ENCODE results near the gene HSD17B12. TPM values are rescaled to one million over a fixed set of nuclear protein-coding genes. Genes with fewer than 3 reads are reported as not detected.

HSD17B12 gene
- polyA plus RNA-seq, 1 donor (not counting 4 experiments of a cell fraction or from before 2014, with no cell fraction given) = 105 TPM

DNA sequence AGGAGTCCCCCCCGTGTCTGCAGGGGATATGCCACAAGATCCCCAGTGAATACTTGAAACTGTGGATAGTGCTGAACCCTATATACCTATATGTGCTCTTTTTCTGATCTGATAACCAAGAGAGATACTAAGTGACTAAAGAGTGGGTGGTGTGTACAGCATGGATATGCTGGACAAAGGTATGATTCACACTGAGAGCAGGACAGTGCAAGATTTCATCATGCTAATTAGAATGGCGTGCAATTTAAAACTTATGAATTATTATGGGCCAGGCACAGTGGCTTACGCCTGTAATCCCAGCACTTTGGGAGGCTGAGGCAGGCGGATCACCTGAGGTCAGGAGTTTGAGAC, 109.9 kb downstream of the HSD17B12 start:
- Histone ChIP-seq H4K20me1 (ENCODE audit: control insufficient read depth, extremely low read depth, insufficient read depth, low read length) (no peaks in the 10 kb centered on the region), H3K27me3 (ENCODE audit: control insufficient read depth, extremely low read depth, insufficient read depth, low read length) (no peaks in the 10 kb centered on the region), H3K9me3 (ENCODE audit: control insufficient read depth, low read depth, low read length) (no peaks in the 10 kb centered on the region), H3K27ac (ENCODE audit: control insufficient read depth, insufficient read depth, low read length) (peak overlapping the region; percentile 77), H3K4me1 (ENCODE audit: control insufficient read depth, extremely low read depth, insufficient read depth, low read length) (peaks cover 19% of the 10 kb centered on the region), H3K4me2 (ENCODE audit: control insufficient read depth, extremely low read depth, insufficient read depth, low read depth, low read length) (peak overlapping the region; percentile 79), H3K36me3 (ENCODE audit: control insufficient read depth in 2 of 2, extremely low read depth in 1 of 2, insufficient read depth in 2 of 2, low read length in 2 of 2) (peaks cover 3 to 6% of the 10 kb centered on the region in 2 experiments), H3K9ac (ENCODE audit: control insufficient read depth, extremely low read depth, insufficient read depth, low read length) (peak overlapping the region; percentile 41), H2AFZ (ENCODE audit: control insufficient read depth, low read length) (no peak overlapping the region), H3K79me2 (ENCODE audit: control insufficient read depth, insufficient read depth, low read length) (peaks cover 16% of the 10 kb centered on the region), H3K4me3 (ENCODE audit: control insufficient read depth in 2 of 3, extremely low read depth in 1 of 3, insufficient read depth in 2 of 3, low read depth in 1 of 3, low read length in 3 of 3) (peak overlapping the region in 1 of 3 experiments; percentile 50), H3K9me1 (ENCODE audit: control insufficient read depth, extremely low read depth, insufficient read depth, low read length) (no peaks in the 10 kb centered on the region)
- FAIRE-seq (no peak), DNase-seq (ENCODE audit: low read depth, low spot score) (no peak)
- TF ChIP-seq, protein P1, sequence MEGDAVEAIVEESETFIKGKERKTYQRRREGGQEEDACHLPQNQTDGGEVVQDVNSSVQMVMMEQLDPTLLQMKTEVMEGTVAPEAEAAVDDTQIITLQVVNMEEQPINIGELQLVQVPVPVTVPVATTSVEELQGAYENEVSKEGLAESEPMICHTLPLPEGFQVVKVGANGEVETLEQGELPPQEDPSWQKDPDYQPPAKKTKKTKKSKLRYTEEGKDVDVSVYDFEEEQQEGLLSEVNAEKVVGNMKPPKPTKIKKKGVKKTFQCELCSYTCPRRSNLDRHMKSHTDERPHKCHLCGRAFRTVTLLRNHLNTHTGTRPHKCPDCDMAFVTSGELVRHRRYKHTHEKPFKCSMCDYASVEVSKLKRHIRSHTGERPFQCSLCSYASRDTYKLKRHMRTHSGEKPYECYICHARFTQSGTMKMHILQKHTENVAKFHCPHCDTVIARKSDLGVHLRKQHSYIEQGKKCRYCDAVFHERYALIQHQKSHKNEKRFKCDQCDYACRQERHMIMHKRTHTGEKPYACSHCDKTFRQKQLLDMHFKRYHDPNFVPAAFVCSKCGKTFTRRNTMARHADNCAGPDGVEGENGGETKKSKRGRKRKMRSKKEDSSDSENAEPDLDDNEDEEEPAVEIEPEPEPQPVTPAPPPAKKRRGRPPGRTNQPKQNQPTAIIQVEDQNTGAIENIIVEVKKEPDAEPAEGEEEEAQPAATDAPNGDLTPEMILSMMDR (optimal IDR thresholded peaks at IDR 0.05 in 1 of 3, IDR thresholded peaks at IDR 0.05 in 1 of 3, conservative IDR thresholded peaks at IDR 0.05 in 1 of 3; ENCODE audit: extremely low read depth in 1 of 3, insufficient read depth in 2 of 3, low read length in 3 of 3) = no peak
- no peak for TF ChIP-seq EZH2 (IDR thresholded peaks at IDR 0.05; ENCODE audit: low read length)
- dilution Hi-C loops (cut with MboI; ENCODE audit: extremely low pct_ligation_motif_present, low sequenced_read_pairs) = no loop called here

DNA sequence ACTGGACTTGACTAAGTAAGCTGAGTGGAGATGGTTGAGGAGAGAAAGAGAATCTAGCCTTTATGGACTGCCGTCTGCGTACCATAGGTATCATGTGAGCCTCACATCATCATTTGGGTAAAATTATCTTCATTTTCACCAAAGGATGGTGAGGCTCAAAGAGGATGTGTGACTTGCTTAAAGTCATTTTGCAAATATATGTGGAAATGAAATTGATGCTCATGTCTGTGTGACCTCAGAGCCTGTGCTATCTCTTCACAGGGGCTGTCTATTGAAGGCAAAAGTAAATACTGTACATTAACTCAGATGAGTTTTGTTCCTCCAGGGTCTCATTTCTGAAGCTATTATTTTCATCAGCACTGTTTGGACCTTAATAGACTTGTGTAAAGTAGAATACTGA, 116.8 kb downstream of the HSD17B12 start:
- no peaks in the 10 kb centered on the region for H3K9me3 ChIP-seq (ENCODE audit: control insufficient read depth, low read depth, low read length)
- no peak for FAIRE-seq
- no peak for TF ChIP-seq EZH2 (IDR thresholded peaks at IDR 0.05; ENCODE audit: low read length)
- TF ChIP-seq, protein P1 (optimal IDR thresholded peaks at IDR 0.05 in 1 of 3, IDR thresholded peaks at IDR 0.05 in 1 of 3, conservative IDR thresholded peaks at IDR 0.05 in 1 of 3; ENCODE audit: extremely low read depth in 1 of 3, insufficient read depth in 2 of 3, low read length in 3 of 3) = no peak
- DNase-seq (ENCODE audit: low read depth, low spot score) = no peak
- no peak overlapping the region for H3K4me3 ChIP-seq (ENCODE audit: control insufficient read depth in 2 of 3, extremely low read depth in 1 of 3, insufficient read depth in 2 of 3, low read depth in 1 of 3, low read length in 3 of 3)
- no peaks in the 10 kb centered on the region for H3K9me1 ChIP-seq (ENCODE audit: control insufficient read depth, extremely low read depth, insufficient read depth, low read length)
- H3K27me3 ChIP-seq (ENCODE audit: control insufficient read depth, extremely low read depth, insufficient read depth, low read length) = no peaks in the 10 kb centered on the region
- no peaks in the 10 kb centered on the region for H4K20me1 ChIP-seq (ENCODE audit: control insufficient read depth, extremely low read depth, insufficient read depth, low read length)
- H3K79me2 ChIP-seq (ENCODE audit: control insufficient read depth, insufficient read depth, low read length) = peaks cover 12% of the 10 kb centered on the region
- dilution Hi-C loops (cut with MboI; ENCODE audit: extremely low pct_ligation_motif_present, low sequenced_read_pairs) = no loop called here
- peaks cover 7% of the 10 kb centered on the region for H3K4me1 ChIP-seq (ENCODE audit: control insufficient read depth, extremely low read depth, insufficient read depth, low read length)
- H2AFZ ChIP-seq (ENCODE audit: control insufficient read depth, low read length) = no peak overlapping the region
- no peak overlapping the region for H3K9ac ChIP-seq (ENCODE audit: control insufficient read depth, extremely low read depth, insufficient read depth, low read length)
- peaks cover 6 to 9% of the 10 kb centered on the region in 2 experiments for H3K36me3 ChIP-seq (ENCODE audit: control insufficient read depth in 2 of 2, extremely low read depth in 1 of 2, insufficient read depth in 2 of 2, low read length in 2 of 2)
- no peak overlapping the region for H3K4me2 ChIP-seq (ENCODE audit: control insufficient read depth, extremely low read depth, insufficient read depth, low read depth, low read length)
- H3K27ac ChIP-seq (ENCODE audit: control insufficient read depth, insufficient read depth, low read length) = no peak overlapping the region

Data from keratinocyte (primary cell).